GM19328 (cell line): ENCODE data around the gene TRMT11.
"Not testable (repeated sequence)": the region's sequence is repeated elsewhere in the genome, so short reads cannot be mapped to it uniquely, and the experiment has no call there.

ENCODE experiments used
- ATAC-seq: cut with Tn5 transposase; IDR thresholded peaks from one replicate; pipeline ENCODE4 v1.9.1; 2021; ENCODE audit warnings: mild to moderate bottlenecking, moderate library complexity; ENCODE audit not compliant: unreplicated experiment

TRMT11 gene

DNA sequence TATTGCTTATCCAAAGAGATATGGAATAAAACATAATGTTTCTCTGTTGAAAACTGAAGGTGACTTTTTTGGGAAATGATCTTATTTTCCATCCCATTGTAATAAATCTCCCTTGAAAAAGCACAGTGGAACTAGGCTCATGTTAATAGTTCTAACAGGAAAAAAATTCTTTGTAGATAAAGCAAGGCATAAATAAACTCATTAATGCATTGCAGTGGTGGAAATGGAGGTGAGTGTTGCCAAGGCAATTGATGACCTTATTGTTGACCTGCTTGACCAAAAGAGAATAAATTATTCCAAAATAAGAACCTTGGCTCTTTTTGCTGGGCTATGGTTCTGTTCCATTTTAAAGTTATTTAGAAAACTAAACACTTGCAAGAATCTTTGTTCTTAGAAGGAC lies 55.2 kb downstream of the TRMT11 start:
- no peak for ATAC-seq

DNA sequence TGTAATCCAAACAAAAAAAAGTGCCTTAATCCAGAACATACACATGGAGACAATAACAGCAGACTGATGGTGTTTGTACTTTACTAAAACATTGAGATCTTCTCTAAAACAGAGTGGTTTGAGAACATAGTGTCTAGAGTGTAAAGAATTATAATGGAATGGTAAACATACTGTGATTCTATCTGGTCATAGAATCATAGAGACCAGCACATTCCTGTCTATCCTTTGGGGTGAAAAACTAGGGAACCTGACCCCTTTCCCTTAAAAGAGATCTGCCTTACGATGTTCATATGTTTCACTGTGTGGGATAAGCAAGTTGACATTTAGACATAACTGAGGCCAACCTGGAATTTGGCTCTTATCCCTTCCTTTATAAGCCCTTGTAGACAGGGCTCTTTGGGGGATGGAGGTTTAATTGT lies 55.7 kb downstream of the TRMT11 start:
- no peak for ATAC-seq

DNA sequence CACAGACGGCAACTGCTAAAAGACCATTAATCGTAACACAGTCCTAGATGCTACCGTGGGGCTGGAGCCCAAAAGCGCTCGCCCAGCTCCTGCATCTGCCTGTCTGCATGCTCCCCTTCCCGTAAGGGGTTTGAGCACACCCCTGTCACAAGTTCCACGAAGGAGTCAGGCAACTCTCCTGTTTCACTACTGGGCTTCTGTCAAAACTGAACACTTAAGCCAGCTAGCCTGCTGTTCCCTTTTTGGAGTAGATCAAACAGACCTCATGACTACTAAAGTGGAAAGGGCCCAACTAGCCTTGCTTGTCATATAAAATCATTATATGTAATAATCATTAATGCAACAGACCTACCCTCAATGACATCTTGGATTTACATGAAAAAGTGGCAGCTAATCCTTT lies 61.3 kb downstream of the TRMT11 start:
- ATAC-seq = no peak

DNA sequence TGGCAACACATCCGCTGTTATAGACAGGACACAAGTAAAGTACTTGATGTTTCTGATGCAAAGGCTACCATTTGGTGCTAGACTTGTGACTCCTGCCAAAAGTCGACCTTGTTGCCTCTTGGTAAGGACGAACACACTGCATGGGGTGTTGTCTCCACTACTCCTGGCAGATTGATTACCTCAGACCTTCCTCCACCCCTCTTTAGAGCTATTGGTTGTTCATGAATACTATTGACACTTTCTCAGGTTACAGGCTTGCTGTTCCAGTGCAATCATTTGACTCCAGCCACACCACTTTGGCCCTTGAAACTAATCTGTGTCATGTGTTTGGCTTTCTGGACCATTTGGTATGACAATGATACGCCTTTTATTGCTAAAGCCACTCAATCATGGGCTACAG lies 62.3 kb downstream of the TRMT11 start:
- ATAC-seq = no peak

DNA sequence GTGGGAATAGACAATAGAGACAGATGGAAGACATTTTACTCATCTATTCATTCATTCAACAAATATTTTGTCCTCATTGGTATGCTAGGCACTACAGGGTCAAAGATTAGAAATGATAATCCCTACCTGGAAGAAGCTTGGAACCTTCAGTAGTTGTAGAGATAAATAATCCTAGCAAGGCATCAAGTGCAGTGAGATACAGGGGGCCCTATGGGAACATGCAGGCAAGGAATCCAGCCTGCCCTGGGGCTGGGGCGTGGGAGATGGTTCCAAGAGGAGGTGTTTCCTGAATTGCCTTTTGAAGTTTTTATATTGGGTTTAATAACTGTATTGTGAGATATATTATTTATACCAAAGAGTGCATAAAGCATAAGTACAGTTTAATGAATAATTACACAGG lies 64.5 kb downstream of the TRMT11 start:
- no peak for ATAC-seq

DNA sequence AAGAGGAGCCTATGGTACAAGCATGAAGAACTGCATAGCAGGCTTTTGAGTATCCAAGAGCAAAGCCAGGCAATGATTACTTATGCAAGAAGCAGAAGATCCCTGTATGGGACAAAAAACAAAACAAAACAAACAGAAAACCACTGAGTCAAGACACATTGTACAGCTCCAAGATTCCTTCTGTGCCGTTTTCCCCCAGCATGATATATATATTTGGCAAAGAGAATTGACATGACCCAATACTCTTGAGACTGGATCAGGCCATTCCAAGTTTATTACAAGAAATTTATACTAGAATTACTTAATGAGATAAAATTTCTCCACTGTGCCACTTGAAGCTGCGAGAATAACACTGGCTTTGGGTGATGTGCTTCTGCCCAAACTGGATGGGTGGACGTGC lies 65.5 kb downstream of the TRMT11 start:
- ATAC-seq = no peak

DNA sequence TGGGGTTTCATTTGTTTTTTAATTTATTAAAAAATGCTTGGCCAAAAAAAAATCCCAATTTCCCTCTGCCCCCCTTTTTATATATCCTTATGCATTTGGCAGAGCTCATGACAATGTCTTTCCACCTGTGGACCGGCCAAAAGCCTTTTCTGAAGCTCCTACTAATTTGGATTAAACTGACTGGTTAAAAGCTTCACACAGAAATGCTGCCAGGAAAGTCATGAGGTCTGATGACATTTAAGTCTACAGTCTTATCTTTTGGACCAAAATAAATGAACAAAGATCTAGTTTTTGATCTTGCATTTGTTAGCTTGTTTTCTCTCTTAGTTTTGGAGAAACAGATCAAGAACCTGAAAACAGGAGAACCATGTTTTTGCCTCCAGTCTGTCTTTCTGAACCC lies 66.1 kb downstream of the TRMT11 start:
- no peak for ATAC-seq

DNA sequence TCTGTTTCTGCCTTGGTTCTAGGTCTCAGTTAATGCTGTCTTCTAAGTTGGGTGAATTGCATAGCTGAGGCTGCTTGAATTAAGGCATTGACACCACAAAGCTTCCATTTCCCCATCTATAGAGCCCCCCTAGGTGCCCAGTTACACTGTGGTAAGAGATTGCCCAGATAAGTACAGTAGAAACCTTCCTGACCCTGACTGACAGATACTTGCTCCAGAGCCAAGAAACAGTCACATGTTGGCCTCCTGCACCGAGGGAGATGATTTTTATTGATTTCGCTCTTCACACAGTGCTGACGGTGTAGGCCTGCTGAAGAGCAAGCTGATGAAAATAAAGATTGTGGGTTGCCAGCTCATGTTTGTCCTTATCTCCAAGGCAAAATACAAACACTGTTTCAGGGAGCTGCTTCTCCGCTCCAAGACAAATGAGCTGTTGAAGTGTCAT lies 67.9 kb downstream of the TRMT11 start:
- no peak for ATAC-seq

DNA sequence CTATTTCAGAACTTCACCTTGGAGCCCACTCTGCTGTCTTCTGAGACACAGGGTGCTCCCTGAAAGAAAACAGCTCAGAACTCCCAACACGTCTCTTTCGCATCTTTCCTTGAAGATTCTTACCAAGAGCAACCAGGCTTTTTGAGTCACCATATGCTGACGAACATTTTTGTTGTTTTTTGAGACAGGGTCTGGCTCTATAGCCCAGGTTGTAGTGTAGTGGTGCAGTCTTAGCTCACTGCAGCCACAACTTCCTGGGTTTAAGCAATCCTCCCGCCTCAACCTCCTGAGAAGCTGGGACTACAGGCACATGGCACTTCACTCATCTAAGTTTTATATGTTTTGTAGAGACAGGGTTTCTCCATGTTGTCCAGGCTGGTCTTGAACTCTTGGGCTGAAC lies 68.5 kb downstream of the TRMT11 start:
- ATAC-seq = no peak

DNA sequence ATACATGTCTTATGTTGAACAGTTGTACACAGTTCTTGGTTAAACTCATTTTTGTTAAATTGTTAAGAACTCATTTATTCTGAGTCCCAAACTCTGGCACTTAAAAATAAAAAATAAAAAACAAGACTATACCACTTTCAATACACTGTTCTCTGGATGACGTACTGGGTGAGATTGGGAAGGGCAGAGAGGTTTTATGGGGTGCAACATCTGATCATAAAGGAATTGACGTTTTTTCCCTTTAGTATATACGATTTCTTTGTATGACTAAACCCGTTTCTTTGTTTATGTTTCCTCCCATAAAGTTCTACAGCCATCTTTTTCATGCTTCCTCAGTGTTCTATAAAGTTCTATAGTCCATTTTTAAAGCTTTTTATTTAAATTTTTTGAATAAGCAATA lies 69.1 kb downstream of the TRMT11 start:
- ATAC-seq = no peak

DNA sequence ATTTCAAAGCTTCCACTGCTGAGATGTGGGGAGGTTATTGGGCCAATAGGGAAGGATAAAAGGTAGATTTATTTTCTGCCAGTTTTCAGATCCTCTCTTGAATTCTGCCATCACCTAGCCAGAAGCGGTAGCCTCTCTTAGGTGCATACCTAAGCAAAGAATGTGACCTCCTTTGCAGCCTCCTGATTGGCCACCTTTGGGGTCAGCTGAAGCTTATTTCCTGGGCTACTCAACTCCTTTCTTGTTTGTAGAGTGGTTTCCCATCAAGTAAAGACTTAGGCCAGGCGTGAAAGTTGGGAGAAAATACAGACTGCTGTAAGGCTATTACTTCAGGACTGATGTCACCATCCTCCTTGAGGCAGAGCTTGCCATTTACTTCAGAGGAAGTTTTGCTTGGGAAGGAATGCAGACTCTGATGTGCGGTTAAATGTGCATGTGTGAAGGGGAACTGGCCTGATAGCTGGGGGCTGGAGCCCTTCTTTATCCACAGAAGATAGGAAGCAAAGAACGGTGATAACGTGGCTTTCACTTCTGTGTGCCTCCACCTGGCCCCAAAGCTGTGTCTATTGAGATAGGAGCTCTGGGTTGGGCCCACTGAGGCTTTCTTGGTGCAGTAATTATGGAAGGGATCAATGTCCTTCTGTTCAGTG lies 70.1 kb downstream of the TRMT11 start:
- no peak for ATAC-seq

DNA sequence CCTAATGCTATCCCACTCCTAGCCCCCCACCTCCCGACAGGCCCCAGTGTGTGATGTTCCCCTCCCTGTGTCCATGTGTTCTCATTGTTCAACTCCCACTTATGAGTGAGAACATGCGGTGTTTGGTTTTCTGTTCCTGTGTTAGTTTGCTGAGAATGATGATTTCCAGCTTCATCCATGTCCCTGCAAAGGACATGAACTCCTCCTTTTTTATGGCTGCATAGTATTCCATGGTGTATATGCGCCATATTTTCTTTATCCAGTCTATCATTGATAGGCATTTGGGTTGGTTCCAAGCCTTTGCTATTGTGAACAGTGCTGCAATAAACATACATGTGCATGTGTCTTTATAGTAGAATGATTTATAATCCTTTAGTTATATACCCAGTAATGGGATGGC lies 71.7 kb downstream of the TRMT11 start:
- ATAC-seq = not testable (repeated sequence)

DNA sequence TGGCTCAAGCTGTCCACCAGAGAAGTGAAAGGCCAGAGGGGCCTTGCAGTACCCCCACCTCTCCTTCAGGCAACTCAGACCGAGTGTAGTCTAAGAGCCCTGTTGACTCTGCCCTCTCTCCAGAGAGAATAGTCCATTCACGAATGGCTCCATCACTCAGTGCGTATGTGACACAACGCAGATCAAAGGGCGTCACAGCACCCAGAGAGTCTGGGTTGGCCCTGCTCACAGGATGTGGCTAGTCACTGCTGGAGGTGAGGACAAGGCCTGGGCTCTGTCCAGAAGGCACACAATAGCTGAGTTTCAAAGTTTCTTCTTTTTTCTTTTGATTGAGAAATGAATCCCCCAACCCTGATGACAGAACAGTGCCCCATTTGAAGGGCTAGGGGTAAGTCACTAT lies 74.1 kb downstream of the TRMT11 start:
- no peak for ATAC-seq

DNA sequence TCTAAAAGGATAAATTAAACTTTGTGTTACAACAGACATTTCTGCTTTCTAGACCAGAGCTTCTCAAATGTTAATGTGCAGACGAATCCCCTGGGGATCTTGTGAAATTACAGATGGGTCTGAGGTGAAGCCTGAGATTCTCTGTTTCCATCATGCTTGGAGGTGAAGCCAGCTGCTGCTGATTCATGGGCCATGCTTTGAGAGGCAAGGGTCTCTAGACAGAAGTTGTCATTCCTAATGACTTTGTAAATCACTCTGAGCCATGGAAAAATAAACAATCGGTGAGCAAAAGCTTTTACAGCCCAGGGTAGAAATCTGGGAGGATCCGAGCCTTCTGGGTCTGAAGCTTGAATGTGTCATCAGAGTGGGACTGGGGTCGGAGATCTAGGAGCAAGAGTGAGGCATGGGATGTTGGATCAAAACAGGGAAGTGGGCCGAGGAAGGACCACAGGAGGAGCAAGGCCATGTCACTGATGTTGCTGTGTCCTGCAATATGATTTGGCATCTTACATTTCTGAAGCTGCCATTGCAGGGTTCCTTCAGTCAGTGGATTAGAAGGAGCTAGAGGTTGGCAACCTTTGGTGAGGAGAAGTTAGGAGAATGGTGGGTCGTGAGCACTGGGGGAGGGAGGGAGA lies 77.3 kb downstream of the TRMT11 start:
- ATAC-seq = no peak

DNA sequence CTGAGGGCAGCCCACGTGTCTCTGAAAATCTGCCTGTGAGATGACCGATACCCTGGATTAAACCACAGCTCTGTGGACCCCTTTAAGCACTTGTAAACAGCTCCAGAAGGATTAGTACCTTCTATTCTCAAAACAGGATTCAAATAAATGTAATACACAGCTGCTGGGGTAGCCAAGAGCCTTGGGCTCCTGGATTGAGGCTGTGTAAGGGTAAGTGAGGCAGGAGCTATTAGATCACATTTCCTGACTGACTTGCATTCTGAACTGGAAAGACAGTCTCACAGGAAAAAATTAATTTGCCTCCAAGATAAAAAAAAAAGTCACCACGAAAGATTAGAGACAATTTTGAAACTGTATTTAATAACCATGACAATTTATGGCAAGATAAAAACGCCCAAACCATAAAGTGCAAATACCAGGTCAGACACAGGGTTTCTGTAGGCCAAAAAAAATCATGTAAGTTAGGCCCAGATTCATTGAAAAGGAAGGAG lies 78.0 kb downstream of the TRMT11 start:
- no peak for ATAC-seq

DNA sequence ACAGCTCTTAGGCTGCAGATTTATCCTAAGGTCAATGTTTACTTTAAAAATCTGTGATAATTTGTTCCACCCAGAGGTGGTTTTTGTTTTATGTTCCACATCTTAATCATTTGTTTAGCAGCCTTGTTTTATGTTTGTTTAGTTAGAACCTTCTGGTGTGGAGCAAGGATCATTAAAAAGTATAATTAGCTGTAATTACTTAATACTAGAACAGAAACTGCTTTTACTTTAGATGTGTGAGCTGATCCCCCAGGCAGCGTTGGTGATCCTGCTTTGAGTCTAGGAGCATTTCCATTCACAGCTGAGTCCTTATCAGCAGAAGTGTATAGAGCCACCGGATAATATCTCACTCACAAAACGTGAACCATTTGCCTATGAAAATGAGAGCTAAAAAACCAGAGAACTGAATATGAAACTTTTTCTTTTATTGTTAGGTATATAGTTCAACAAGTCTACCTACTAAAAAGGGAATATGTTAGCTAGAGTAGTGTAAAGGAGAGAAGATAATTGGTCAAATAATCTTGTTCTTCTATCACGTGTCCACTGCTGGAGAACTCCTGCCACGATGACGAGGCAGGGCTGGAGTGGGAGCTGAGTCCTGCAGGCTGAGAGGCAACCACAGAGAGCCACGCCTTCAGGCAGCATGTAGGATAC lies 78.5 kb downstream of the TRMT11 start:
- ATAC-seq = no peak

DNA sequence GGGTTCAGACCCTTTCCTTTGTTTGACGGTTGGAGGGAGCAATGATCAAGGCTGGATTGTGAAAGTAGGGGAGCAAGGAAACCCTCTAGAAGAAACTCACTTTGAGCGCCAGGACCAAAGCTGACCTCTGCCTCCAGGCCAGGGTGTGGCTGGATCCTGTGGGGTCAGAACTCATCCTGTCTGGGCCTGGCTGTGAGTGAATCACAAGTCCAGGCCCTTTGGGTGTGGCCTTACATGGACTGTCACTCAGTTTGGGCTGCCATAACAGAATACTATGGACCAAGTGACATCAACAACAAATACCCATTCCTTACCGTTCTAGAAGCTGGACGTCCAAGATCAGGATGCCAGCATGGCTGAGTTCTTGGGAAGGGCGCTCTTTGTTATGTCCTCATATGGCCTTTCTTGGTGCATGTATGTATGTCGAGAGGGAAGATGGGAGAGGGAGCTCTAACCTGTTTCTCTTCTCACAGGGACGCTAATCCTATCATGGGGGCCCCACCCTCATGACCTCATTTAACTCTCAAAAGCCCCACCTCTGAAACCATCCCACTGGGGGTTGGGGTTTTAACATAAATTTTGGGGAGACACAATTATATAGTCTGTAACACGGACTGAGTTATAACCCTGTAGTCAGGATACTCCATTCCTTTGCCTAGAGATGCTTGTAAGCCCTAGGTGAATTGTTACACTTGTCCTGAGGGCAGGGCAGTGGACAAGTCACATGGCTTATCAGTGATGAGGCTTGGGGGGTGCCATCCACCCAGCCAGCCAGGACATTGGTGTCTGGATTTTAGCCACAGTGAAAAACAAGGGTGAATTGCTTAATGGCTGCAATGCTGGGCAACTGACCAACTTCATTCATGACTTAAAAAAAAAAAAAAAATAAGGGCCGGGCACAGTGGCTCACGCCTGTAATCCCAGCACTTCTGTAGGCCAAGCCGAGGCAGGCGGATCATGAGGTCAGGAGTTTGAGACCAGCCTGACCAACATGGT lies 80.0 kb downstream of the TRMT11 start:
- no peak for ATAC-seq

DNA sequence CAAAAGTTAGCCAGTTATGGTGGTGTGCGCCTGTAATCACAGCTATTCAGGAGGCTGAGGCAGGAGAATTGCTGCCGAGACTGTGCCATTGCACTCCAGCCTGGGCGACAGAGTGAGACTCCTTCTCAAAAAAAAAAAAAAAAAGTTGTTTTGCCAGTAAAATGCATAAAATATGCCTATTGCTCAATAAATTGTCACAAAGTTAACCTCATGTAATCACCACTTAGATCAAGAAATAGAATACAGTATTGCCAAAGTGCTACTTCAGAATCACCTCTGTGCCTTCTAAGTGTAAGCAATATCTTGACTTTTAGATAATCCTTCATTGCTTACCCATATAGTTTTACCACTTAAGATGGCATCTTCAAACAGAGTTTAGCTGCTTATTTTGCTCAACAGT lies 80.7 kb downstream of the TRMT11 start:
- no peak for ATAC-seq

DNA sequence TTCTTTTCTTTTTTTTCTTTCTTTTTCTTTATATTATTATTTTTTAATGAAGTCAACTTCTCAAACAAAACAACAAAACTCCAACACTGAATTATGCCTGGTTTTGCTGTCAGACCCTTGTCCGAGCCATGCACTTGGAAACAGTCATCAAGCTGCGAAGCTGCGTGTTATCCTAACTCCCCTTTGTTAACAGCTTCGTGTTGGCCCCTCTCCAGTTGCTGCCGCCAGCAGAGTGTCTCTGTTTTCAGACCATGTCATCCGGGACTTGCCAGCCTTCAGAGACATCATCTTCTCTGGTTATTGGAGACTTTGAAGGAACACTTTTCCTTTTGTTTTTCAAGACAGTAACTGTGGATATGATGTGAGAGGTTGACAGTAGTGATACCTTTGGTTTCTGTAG lies 83.1 kb downstream of the TRMT11 start:
- ATAC-seq = no peak

DNA sequence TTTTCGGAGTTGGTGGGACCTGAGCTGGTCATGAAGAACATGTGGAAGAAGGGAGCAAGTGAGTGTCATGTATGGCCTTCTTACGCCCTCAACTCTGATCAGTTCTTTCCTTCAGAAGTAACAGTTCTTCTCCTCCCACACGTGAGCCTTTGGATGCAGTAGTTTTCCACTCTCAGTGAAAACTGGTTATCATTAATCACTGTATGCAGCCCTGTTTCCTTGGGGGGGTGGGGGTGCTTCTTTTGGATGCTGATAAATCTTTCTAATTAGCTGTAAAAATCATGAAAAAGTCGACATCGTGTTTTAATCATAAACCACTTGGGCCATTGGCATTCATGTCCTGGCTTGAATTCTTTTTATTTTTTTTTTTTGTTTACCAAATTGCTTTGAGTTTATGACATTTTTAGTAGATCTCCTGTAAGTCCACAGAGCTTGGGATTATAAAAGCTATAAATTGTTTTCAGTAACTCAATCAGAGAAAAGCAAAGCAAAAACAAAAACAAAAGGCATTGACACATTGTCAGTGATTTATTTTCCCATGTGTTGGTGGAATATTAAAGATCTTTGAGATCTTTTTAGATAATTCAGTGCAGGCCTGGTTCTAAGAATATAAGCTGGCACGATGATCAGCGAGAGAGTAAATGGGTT lies 84.8 kb downstream of the TRMT11 start:
- no peak for ATAC-seq

DNA sequence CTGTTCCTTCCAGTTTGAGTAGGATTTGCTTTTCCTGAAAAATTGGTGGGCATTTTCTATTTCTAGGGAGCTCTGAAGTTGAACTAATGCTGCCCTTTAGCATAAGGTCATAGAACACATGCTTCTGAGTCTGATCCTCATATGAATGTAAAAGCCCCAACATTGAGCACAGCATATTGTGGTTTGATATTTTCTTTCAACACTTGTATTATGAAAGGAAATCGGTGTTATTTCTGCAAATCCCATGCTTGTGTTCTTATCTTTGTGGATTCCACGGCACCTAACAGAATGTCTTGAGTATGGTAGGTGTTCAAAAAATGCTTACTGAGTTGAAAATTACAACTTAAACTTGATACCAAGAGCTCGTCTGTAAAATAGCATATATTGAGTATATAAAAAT lies 85.8 kb downstream of the TRMT11 start:
- no peak for ATAC-seq
